ENCODE results near the gene PALM3.

DNA sequence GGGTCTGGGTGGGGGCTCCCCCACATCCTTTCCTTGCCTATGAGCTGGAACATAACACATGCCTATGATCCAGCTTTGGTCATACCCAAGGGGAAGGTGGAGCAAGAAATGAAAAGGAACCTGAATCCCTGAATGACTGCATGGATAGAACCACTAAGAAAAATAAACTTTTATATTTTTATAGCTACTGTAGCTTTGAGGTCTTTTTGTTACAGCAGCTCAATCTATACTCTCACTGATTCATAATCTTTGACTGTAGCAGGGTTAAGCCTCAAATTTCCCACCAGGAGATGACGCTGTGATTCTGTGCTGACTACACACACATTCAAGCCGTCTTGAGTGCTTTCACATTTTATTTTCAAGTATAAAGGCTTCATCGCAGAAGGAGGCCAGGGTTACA is 8.8 kb downstream of the PALM3 start:
- TF ChIP-seq EZH2phosphoT487 (conservative IDR thresholded peaks at IDR 0.05; ENCODE audit: low read length) (no peak), CTCF (IDR thresholded peaks at IDR 0.05; ENCODE audit: insufficient read depth, low read length, poor library complexity, severe bottlenecking) (no peak)
